GM12864 (cell line): Measurements from ENCODE around the gene MT1E.
A peak's percentile ranks its signal among the peaks of the same experiment; 100 is the strongest.

Source experiments
- DNase-seq: peaks from one replicate; pipeline ENCODE4 v3.0.0-alpha.2; 2011; ENCODE audit warnings: low read depth
- H3K4me3 ChIP-seq: 2 replicates; pipeline ENCODE4 v1.5.1; 2011; ENCODE audit warnings: mild to moderate bottlenecking, low read depth, low read length, control low read depth
- CTCF ChIP-seq: IDR thresholded peaks from 2 replicates; pipeline ENCODE4 v1.5.1; 2011; ENCODE audit warnings: low read depth, mild to moderate bottlenecking, moderate library complexity, low read length, control low read depth, inconsistent platforms; ENCODE audit errors: missing control alignments

Gene MT1E

GRCh38 chr16:56626685-56627084 lies 1.1 kb downstream of the MT1E start:
- TF ChIP-seq CTCF = no peak
- DNase-seq = no peak
- no peak overlapping the region for H3K4me3 ChIP-seq

GRCh38 chr16:56628486-56629350 lies 3.1 kb downstream of the MT1E start:
- no peak for TF ChIP-seq CTCF
- H3K4me3 ChIP-seq = no peak overlapping the region
- no peak for DNase-seq

- no peak for DNase-seq
- H3K4me3 ChIP-seq = no peak overlapping the region
- no peak for TF ChIP-seq CTCF
These were observed 4.0 kb downstream of the MT1E start for GRCh38 chr16:56629531-56629930.

- no peak for DNase-seq
- TF ChIP-seq CTCF = peak; percentile 30
- no peak overlapping the region for H3K4me3 ChIP-seq
These were observed 4.6 kb downstream of the MT1E start for GRCh38 chr16:56630134-56630533.

- H3K4me3 ChIP-seq = no peak overlapping the region
- no peak for DNase-seq
- no peak for TF ChIP-seq CTCF
These were observed 5.6 kb downstream of the MT1E start for GRCh38 chr16:56631197-56631596.

GRCh38 chr16:56631832-56632155 lies 6.2 kb downstream of the MT1E start:
- TF ChIP-seq CTCF = no peak
- no peak for DNase-seq
- H3K4me3 ChIP-seq = no peak overlapping the region

- no peak for TF ChIP-seq CTCF
- no peak within 1 kb of the TSS for H3K4me3 ChIP-seq
- DNase-seq = no peak
These were observed 6.7 kb downstream of the MT1E start, which contains the start of gene MT1M for GRCh38 chr16:56632156-56632847. TSS of gene MT1M (plus strand) at chr16:56632659. CDS start at chr16:56632732, 73 bp downstream.
